ENCODE data around the gene SLC5A3. TPM values are rescaled to one million over a fixed set of nuclear protein-coding genes. Genes with fewer than 3 reads are reported as not detected.
A peak's percentile ranks its signal among the peaks of the same experiment; 100 is the strongest.

Gene SLC5A3
- polyA plus RNA-seq, 6 donors from 2014 or later, result 0.06 to 0.92 (median 0.71) TPM

- Mint-ChIP-seq H3K9me3 (no peaks in the 10 kb centered on the region), H3K27ac (peak overlapping the region in 1 of 6 donors; percentile 62), H3K27me3 (no peaks in the 10 kb centered on the region), H3K36me3 (peaks cover 0 to 11% of the 10 kb centered on the region in 2 donors), H3K4me1 (peaks cover 15 to 41% (median 27%) of the 10 kb centered on the region in 3 donors), H3K4me3 (no peak overlapping the region)
- ATAC-seq (ENCODE audit: low read depth in 2 of 2), result no peak
- no peak for DNase-seq
Observed at GRCh38 chr21:34116569-34116968, 43.2 kb downstream of the SLC5A3 start.

DNA sequence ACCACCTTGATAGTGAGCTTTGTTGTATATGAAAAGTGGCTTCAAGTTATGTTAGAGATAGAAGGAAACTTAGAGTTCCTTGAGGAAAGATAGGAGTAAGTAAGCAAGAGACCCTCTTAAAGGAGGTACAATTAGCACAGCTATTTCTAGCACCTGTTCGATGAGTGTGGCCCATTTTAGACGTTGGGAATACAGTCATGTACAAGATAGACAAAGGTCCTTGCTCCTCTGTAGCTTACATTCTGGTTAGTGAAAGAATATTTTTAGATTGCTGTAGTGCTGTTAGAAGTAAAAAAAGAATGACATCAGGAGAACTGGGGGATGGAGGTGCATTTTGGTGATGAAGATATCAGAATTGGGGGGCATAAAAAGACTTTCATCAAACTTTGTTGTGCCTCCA lies 47.5 kb downstream of the SLC5A3 start:
- Mint-ChIP-seq H3K27ac (no peak overlapping the region), H3K9me3 (no peaks in the 10 kb centered on the region), H3K4me1 (peaks cover 7 to 55% (median 20%) of the 10 kb centered on the region in 3 donors), H3K27me3 (no peaks in the 10 kb centered on the region), H3K4me3 (no peak overlapping the region), H3K36me3 (peaks cover 15 to 21% of the 10 kb centered on the region in 2 donors)
- ATAC-seq (ENCODE audit: low read depth in 2 of 2) (no peak), DNase-seq (no peak)

- no peak overlapping the region for H3K27ac Mint-ChIP-seq
- H3K36me3 Mint-ChIP-seq, result peaks cover 15 to 21% of the 10 kb centered on the region in 2 donors
- no peaks in the 10 kb centered on the region for H3K9me3 Mint-ChIP-seq
- ATAC-seq (ENCODE audit: low read depth in 2 of 2) (no peak), DNase-seq (no peak)
- peaks cover 7 to 48% (median 20%) of the 10 kb centered on the region in 3 donors for H3K4me1 Mint-ChIP-seq
- no peak overlapping the region for H3K4me3 Mint-ChIP-seq
- no peaks in the 10 kb centered on the region for H3K27me3 Mint-ChIP-seq
Observed at GRCh38 chr21:34122047-34122446, 48.7 kb downstream of the SLC5A3 start.

Other genes with a start within 250 kb of the SLC5A3 start
- 100 to 1,000 TPM; 299 to 386 (median 357) TPM for gene ATP5PO, start 157.8 kb upstream of the SLC5A3 start, polyA plus RNA-seq (ENCODE audit: low read depth in 6 of 6)
- 100 to 1,000 TPM in 3 of 6 donors, 10 to 100 TPM in 3; 92.5 to 132 (median 103) TPM for gene MRPS6, start within 50 bp of the SLC5A3 start, polyA plus RNA-seq (ENCODE audit: low read depth in 6 of 6)

All from naive B cell (primary cell).